HG03097 (cell line): ENCODE data around the gene TOP2B.

Source experiments
- ATAC-seq: cut with Tn5 transposase; IDR thresholded peaks from one replicate; pipeline ENCODE4 v1.9.1; 2021; ENCODE audit not compliant: unreplicated experiment, low FRiP score

TOP2B gene

GRCh38 chr3:25586167-25586505, 78.6 kb downstream of the TOP2B start:
- no peak for ATAC-seq

DNA sequence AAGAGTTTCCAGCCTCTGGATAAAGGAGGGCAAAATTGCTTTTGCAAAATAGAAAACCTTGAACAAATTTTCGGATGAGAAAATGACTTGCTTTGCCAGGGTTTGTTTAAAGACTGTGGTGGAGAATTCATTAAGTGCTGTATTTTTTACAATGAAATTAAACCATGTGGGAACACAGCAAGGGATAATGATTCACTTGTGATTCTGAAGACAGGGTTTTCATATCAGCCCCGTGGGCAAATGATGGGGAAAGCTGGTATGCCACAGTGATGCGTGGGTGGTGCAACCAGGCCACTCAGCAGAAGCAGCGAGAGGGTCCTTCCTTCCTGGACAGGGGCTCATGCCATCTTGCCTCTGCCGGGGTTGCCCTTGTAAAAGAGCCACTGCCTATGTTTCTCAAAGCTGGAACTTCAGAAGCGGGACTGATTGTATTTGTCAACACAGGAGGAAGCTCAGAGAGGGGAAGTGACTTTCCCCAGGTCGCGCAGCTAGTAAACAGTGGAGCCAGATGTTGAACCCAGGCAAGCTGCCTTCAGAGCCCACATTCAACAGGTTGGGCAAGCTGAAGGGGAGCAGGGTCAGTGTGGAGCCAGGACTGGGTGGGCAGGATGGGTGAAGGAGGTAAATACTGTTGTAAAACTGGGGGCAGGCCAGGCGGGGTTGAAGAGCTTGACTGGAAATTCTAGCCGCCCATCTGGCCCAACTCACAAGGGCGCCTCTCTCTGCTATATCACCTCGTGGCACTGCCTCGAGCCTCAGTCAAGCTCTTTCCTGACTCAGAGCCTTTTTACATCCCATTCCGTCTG, 79.1 kb downstream of the TOP2B start:
- no peak for ATAC-seq

- no peak for ATAC-seq
These were observed 80.5 kb downstream of the TOP2B start for GRCh38 chr3:25584011-25584789.

DNA sequence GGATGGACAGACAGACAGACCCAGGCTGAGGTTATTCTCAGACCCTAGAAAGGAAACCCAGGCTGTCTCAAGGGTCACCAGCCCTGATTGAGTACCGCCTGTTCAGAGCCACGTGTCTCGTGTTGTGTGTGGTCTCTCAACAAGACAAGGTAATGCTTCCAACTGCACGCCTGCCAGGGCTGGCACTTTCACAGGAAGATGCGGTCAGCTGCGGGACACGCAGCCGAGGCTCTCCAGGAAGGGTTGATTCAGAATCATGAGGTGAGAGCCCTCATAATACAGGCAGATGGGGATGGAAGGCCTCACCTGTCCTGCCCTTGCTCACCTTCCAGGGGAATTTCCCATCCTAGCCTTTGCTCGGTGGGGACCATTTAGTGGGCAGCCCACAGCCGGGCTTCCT, 81.4 kb downstream of the TOP2B start:
- ATAC-seq = no peak

DNA sequence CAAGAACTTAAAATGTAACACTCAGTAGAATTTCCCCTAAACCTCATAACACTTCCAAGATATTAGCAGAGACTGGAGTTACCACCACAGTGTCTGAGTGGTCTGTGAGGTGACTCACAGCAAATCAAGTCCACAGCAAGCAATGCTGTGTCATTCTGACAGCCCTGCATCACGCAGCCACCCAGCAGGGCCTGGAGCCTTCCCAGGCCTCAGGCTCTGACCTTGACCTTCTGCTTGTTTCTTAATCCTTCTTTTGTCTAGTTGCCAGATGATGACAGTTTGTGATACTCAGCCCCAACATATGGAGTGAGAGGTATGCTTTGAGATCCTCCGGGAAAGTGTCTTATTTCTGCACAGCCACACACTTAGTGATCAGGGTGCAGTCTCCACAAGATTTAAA, 82.5 kb downstream of the TOP2B start:
- ATAC-seq = no peak

- ATAC-seq = no peak
These were observed 82.9 kb downstream of the TOP2B start for GRCh38 chr3:25581823-25582222.

- ATAC-seq = no peak
These were observed 83.4 kb downstream of the TOP2B start for GRCh38 chr3:25581335-25581734.

DNA sequence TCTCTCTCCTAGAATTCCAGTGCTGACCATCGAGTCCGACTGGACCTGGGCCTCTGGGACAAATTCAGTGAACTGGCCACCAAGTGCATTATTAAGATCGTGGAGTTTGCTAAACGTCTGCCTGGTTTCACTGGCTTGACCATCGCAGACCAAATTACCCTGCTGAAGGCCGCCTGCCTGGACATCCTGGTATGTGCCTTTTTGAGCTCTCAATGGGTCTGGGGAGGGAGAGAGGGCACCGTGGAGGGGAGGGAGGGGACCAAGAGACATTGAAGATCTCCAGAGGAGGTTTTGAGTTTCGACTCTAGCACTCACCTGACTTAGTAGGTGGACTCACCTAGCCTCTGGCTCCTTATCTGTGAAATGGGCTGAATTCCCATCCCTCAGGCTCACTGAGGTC, 84.2 kb downstream of the TOP2B start:
- no peak for ATAC-seq

DNA sequence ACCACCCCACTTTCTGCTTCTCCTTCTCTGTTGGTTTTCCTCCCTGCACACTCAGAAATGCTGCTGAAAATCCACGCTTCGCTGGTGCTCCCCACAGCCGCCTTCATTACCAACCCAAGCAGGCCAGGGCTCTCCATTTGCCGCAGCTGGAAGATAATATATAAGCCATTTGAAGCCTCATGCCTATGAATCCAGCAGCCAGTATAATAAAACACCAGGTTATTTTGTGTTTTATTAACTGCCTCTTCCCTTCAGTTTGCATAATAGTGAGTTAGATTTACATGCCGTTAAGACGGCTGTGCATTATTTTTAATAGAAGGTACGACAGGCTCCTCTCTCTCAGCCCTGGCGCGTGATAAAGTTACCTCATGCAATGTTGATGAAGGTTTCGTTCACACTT, 86.6 kb downstream of the TOP2B start:
- no peak for ATAC-seq

- no peak for ATAC-seq
These were observed 87.8 kb downstream of the TOP2B start for GRCh38 chr3:25576831-25577454.

DNA sequence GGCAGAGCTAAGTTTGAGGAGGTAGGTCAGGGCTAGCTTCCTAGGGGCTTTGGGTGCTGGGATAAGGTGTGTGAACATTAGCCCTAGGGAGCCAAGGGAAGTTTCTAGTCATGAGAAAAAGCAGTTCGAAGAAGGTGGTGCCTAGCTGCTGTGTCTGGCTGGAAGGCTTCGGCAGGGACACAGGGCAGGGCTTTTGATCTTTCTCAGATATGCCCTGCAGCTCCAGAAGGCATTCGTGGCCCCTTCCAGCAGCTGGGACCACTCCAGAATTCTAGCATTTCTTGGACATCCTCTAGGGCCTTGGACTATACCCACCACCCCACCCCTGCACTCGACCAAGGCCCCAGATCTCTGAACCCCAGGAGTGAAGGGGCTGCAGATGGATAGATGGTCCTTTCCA, 88.6 kb downstream of the TOP2B start:
- no peak for ATAC-seq

DNA sequence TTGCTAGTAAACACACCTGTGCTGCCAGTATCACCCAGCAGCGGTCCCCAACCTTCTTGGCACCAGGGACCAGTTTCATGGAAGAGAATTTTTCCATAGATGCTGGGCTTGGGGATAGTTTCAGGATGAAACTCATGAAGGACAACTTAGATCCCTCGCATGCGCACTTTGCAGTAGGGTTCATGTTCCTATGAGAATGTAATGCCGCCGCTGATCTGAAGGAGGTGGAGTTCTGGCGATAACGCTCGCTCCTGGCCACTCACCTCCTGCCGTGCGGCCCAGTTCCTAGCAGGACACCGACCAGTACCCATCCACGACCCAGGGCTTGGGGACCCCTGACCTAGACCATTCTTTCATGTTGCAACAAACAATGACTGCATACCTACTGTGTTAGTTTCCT, 89.7 kb downstream of the TOP2B start:
- no peak for ATAC-seq

DNA sequence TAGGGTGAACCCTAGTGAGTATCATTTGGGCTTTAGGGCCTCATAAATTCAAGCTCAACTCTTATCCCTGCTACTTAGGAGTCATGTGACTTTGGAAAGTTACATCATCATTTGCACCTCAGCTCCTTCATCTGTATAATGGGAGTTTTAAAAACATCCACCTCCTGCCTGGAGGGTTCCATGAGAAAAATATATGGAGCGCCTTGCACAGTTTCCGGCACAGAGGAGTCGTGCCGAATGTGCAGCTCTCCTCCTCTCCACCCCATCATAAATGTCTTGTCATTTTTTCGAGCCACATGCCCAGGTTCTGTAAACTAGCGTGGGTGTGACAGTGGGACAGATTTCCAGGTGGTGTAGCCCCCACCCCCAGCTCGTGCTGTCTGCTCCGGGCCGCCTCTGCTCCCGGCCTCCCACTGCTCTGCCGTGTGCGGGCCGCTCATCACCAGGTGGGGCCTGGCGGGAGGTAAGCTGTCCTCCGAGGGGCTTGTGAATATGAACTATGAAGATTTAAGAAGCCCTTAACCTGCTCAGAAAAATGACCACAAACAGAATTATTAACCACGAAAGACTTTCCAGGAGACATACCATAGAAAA, 90.4 kb downstream of the TOP2B start:
- ATAC-seq = no peak

- ATAC-seq = no peak
These were observed 91.1 kb downstream of the TOP2B start for GRCh38 chr3:25573386-25574171.

DNA sequence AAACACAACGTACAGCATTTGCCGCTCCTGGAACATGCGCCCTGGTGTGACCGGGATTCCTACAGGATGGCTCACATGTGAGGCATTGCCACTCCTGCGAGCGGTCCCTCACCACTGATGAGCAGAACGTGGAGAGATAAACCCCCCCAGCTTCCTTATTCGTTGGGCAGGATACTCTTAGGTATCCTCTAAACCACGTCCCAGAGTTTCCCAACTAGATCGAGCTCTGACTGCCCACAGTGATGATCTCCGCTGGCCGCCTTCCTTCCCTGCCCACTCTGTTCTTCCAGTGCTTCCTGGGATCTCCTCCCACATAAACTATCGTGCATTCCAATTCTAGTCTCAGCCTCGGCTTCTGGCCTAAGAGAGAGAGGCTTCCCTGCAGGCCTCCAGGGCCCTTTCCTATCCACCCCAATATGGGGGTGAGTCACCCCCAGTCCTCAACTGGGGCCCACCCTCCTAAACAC, 91.8 kb downstream of the TOP2B start:
- ATAC-seq = no peak

GRCh38 chr3:25572336-25572735, 92.4 kb downstream of the TOP2B start:
- no peak for ATAC-seq

DNA sequence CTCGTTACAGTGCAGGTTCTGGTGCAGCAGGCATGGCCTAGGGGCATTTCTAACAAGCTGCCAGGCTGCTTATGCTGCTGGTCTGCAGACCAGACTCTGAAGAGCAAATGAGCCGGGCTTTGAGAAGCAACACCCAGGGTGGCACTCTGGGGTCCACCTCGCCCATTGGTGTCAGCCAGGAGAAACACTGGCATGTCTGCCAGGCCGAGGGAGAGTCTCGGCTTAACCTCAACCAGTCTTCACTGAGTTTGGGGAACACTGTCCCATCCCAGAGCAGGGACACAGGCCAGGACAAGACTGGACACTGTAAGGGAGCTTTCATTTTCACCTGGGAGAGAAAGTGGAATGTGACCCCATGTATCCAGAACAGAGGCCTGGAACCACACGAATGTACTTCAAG, 93.4 kb downstream of the TOP2B start:
- no peak for ATAC-seq

- ATAC-seq = no peak
These were observed 96.1 kb downstream of the TOP2B start for GRCh38 chr3:25568525-25569078.

DNA sequence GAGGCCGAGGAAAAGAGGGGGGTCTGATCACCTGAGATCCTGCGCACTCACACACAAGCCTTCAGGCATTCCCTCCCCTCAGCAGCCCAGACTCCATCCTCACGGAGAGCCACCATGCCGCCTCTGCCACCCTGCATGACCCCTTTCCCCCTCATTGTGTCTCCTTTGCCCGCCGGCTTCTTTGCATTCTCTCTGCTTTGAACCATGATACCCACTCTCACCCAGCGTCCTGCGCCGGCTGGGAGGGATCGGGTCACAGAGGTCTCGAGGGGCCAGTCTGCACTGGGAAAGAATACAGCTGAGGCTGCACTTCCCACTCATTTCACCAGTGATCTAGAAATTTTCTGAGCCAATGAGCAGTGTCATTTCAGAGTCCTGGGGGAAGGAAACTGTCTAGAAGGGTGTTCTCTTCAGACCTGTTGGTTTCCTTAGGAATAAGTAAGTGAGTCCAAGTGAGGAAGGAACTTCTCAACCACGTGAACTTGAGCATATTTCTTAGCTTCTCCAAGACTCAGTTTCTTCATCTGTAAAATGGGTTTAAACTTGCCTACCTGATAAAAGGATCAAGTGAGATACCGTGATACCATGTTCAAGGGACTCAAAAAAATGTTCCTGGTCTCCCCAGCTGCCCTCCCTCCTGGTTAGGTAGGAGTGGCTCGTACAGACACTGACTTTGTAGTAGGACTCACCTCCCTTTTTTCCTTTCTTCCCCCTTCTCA, 96.7 kb downstream of the TOP2B start:
- ATAC-seq = no peak

DNA sequence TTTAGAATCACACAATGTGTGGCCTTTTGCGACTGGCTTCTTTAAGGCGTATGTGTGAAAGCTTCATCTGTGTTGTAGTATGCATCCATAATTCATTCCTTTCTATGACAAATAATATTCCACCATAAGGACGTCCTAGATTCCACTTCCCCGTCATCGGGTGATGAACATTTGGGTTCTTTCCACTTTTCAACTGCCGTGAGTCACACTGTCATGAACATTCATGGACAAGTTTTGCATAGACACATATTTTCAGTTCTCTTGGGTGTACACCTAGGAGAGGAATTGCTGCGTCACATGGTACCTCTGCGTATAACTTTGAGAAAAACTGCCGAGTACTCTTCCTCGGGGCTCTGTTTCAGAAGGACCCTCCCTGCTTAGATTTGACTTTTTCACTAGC, 97.3 kb downstream of the TOP2B start:
- no peak for ATAC-seq
